ENCODE results near the gene ZNF622.

- TF ChIP-seq CTCF (IDR thresholded peaks at IDR 0.05) (no peak), EP300 (IDR thresholded peaks at IDR 0.05) (no peak), POLR2A (IDR thresholded peaks at IDR 0.05) (no peak), POLR2AphosphoS5 (IDR thresholded peaks at IDR 0.05) (no peak)
These were observed 3.8 kb downstream of the ZNF622 start for GRCh38 chr5:16461782-16462181.

Measured in sigmoid colon (tissue), 4 donors.